Activated CD4-positive, alpha-beta T cell treated with anti-CD3 and anti-CD28 coated beads, Interleukin-2, amount 50 U/mL, for 16 hours (primary cell): ENCODE results near the gene FLAD1.

ENCODE experiments used
- DNase-seq: peaks from one replicate; pipeline ENCODE4 v3.0.0-alpha.2; 2020

The FLAD1 gene

DNA sequence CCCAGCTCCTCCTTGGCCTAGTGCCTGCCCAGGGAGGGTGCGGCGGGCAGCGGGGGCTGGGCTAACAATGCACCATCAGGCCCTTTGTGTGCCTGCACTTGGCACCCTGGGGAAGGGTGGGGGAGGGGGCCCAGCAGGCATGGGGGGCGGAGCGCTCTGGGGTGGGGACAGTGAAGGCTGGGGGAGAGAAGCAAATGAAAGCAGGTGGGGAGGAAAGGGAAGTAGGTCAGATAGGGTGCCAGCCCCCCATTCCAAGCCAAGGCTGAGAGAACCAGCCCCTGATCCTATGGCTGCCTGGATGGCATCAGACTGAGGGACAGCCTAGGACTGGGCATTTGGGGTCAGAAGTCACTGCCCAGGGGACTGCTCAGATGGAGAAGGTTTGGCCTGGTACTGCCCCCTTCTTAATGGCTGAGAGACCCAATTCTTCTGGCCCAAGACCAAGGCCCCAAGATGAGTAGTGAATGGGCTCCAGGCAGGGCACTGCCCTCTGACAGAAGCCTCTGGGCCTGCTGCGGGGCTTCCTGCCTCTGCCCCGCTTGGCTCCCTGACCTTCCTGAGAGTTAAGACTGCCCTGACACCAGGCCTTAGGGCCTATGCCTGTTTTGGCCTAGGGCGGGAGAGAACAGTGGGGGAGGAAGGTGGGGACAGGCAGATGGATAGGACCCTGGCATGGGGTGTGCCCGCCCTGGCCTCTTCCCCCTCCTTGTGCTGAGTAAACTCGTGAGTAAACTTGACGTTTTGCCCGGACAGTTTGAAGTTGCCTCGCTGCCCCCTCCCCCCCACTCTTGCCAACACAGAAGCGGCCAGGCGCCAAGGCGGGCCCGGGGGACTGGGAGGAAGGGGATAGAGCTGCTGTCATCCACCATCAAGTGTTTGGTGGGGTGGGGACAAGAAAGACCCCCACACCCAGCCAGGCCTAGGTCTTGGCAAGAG lies 22.2 kb downstream of the FLAD1 start:
- DNase-seq, result no peak

DNA sequence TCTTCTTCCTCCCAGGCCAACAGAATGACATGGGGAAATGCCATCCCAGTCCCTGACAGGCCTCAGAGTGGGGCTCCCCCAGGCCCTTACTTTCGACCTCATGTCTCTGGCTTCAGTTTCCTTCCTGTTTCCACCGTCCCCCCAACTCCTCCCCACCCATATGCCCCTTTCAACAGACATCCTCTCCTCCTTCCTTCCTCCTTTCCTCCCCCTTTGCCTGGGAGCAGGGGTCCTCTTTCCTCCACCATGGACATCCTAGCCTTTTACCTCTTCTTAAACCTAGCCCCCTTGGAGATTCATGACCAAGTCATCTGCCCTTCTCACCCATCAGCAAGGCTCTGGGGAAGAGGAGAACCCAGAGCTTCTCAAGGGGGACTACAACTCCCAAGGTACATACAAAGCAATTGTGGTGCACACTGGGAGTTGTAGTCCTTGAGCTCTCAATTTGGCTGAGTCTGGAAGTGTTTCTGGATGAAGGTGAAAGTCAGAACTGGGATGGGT lies 23.5 kb downstream of the FLAD1 start:
- peak; percentile 74 for DNase-seq

DNA sequence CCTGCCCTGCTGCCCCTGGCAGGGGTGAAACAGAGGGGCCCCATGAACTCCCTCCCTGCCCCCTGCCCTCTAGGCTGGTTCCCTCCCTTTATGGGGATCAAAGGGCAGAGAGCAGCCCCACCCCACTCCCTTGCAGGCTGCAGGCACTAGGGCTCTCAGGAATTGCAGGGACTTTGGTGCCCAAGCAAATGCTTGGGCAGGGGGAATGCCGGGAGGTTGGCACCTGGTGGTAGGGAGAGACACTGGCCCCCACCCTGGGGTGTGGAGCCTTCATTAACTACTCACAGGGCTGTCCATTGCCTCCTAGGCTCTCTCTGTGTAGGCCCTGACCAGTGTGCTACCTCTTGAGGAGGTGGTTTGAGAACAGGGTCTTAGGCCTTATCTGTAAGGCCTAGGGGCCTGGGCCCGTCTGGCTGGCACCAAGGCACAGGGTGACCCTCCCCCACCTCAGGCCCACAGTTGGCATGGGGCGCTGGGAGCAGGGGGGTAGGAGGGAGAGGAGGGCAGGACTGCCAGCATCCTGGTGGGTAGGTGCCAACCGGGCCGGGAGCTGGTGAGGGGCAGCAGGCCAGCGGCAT lies 24.2 kb downstream of the FLAD1 start:
- no peak for DNase-seq

DNA sequence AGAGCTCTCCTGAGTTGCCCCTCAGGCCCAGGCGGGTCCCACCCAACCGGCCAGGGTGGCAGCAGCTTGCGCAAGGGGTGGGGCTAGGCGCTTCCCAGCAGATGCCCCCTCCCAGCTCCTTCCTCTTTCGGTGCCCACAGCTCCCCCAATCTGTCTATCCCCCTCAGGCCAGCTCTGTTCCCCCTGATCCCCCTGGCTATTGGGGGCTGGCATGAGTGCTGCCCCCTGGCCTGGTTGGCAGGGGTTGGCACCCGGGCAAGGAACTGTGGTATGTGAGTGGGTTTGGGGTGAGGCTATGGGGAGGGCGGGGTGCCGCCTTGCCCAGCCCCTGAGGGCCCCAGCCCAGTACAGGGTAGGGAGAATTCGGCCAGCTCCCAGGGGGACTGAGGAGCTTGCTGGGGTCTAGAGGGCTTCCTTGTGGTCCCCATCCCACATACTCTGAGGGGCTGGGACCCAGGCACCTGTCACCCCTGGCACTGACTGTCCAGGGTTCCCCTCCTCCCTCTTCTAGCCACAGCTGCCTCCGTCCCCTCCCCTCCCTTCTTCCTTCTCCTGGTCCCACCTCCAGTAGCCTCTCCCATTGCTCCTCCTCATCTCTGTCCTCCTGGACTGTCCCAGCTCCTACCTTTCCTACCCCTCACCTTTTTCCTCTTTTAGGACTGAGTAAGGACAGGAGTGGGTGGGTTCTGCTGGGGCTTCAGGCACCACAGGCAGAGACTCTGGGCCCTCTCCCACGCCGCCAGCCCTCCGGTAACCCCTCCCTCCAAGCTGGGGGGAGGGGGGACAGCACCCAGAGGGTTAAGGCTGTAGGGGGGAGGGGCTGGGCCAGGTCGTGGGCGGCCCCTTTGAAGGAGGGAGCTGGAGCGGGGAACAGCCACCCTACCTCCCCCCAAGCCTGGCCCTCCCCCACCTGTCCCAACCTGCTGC lies 25.1 kb downstream of the FLAD1 start:
- peak; percentile 86 for DNase-seq

DNA sequence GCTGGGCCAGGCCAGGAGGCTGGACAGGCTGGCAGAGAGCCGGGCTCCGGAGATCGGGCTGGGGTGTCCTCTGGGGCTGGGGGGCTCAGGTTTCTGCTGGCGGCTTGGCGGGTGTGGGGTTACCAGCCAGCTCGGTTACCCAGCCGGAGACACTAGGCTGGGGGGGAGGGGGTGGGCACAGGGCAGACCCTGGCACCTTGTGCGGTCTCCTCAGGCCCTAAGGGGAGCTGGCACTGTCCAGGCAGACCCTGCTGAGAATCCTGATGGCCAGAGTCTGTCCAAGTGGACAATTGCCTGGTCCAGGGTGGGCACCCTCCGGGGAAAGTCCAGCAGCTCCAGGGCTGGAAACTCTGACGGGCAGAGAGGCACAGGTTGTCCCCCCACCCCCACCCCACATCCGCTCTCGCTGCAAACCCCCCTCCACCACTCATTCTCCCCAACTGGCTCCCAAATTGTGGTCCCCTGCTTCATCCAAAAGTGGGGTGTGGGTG lies 26.1 kb downstream of the FLAD1 start:
- DNase-seq, result no peak

DNA sequence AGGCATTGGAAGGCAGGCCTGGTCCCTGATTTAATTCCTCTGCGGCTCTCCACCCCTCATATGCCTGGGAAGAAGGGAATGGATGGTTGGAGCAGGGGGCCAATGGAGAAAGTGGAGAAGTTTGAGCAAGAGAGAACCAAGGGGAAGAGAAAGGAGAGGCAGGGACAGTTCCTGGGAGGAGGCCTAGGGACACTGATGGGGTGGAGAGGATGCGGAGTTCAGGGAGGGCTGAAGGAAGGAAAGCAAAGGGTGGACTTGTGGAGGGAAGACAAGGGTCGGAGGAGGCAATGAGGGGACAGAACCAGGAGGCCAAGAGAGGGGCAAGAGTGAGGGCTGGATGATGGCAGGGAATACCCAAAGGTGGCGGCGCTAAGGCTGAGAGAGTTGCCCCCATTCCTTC lies 26.6 kb downstream of the FLAD1 start:
- no peak for DNase-seq

DNA sequence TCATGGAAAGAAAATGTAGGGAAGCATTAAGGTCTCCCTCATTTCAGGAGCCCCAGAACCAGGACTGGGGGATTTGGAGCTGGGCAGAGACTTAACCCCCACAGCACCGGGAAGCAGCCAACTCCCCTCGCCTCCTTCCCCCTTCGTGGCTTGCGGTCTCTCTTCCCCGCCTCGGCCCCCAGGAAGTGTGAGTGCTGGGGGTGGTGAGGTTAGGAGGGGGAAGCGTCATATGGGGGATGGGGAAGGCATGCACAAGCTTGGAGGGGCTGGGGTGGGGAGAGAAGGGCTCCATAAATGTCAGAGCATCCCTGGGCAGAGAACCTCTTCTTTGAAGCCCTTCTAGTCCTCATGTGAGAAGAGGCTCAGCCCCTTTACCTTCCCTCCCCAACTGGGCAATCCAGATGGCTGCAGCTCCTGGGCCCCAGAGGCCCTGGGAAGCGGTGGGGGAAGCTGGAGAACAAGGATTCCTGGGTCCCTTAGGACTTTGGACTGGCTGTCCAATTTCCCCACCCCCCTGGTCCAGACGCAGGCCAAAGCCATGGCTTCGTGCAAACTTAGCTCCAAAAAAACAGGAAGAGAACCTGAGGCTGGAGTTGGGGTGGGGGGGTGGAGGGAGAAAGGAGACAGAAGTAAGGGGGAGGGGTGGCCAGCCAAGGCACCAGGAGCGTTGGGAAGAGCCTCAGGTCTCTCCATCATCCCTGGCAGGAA lies 27.2 kb downstream of the FLAD1 start:
- peak; percentile 66 for DNase-seq

DNA sequence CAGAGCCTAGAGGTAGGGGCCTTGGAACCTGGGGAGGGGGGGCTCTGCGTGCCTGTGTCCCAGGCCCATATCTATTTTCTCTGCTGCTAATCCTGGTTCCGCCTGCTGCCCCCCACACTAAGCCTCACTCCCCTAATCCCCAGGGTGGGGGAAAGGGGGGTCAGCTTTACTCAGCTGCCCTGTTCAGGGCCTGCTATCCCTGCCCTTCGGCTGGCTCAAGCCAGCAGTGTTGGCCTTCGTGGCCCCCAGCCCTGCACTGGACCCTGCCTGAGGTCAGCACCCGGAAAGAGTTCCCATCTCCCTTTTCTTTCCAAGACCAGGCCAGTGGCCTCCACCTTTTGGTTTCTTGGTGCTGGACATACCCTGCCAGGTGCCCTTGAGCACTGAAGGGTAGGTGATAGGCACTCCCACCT lies 27.9 kb downstream of the FLAD1 start:
- no peak for DNase-seq

DNA sequence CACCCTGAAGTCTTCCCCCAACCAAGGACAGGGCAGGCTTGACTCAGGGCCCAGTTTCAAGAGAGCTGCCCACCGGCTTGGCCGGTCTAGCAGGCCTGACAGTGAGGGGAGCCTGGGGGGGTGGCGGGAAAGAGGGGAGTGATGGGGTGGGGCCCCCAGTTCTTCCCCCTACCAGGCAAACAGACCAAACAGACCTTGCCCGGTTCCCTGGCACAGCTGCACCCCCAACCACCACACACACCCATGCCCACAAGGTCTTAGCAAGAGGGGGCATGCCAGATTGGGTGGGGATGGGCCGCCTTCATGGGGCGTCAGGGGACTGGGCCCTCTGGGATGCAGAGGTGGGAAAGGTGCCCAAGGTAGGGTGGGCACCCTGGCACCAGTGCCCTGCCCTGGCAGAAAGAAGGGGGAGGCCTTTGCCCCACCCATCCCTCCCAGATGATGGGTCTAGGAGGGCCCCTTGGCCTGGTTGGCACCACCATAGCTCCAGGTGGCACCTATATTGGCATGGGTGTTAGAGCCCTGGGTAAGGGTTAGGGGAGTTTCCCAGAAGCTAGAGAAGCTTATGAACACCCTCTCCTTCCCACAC lies 28.4 kb downstream of the FLAD1 start:
- DNase-seq, result no peak

DNA sequence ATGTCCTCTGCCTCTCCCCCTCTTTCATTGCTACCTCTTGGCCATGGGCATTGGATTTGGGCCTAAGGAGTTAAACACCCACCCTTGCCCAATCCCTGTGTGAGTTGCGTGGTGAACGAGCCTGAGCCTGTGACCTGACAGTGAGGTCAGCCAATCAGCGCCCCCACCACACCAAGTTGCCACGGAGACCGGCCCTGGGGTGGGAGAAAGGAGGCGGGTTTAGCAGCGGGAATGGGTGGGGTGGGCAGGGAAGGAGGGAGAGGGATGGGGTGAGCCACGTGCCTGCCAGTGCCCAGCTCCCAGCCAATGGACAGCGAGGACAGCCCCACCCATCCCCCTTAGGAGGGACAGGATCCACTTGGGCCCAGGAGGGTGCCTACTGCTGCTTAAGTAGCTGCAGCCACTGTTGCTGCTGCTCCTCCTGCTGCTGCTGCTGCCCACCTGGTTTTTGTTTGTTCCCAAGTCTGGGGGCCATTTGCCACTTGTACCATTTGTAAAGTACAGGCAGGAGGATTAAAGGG lies 28.9 kb downstream of the FLAD1 start:
- peak; percentile 72 for DNase-seq

DNA sequence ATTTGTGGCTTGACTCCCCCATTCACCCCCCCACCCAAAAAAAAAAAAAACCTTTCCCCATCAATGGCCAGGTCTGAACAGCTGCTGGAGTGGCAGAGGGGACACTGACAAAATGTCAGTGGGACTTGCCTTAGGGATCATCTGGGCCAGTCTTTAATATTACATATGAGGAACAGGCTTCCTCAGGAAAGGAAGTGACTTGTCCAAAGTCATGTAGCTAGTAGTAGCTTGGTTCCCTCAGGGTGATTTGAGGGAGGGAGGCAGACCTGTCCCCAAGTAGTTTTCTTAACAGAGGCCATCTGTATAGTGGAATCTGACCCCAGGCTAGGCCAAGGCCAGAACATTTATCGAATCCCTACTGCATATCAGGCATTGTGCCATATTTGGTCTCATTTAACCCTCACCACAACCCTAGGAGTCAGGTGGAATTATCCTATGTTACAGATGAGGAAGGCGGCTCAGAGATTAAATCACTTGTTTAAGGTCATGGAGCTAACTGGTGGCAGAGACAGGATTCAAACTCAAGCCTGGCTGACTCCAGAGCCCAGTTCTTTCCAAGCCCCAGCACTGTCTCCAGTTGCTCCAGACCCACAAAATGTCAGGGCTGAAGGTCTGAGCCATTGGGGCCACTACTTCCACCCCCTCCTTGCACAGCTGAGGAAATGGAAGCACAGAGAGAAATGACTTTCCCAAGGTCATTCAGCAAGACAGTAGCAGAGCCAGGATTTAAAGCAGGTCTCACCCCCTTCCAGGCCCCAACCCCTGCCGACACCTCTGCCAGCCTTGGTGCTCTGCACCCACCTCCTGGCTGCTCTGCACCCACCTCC lies 29.8 kb downstream of the FLAD1 start:
- DNase-seq, result no peak

DNA sequence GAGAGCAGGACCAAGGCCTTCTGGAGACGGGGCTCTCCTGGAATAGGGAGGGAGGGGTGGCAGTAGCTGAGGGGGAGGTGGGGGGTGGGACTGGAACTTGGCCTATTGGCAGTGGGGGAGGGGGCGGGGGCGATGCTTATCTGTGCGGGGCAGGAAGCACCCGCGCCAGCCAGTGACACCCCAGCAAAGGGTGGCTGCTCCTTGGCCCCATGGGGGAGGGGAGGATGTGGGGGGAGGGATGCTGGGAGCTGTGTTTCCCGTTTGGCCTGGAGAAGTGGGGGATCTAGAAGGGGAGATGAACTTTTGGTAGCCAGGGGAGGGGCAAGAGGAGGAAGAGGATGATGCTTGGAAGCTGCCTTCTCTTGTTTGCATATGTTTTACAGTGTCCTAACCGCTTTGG lies 30.5 kb downstream of the FLAD1 start:
- DNase-seq, result no peak

DNA sequence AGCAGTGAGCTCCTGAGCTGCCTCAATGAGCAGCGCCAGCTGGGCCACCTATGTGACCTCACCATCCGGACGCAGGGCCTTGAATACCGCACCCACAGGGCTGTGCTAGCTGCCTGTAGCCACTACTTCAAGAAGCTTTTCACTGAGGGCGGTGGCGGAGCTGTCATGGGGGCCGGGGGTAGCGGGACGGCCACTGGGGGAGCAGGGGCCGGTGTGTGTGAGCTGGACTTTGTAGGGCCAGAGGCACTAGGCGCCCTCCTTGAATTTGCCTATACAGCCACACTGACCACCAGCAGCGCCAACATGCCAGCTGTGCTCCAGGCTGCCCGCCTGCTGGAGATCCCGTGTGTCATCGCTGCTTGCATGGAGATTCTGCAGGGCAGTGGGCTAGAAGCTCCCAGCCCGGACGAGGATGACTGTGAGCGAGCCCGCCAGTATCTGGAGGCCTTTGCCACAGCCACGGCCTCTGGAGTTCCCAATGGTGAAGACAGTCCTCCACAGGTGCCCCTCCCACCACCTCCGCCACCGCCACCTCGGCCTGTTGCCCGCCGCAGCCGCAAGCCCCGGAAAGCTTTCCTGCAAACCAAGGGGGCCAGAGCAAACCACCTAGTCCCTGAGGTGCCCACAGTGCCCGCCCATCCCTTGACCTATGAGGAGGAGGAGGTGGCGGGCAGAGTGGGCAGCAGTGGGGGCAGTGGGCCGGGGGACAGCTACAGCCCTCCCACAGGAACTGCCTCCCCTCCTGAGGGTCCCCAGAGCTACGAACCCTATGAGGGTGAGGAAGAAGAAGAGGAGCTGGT lies 31.8 kb downstream of the FLAD1 start:
- no peak for DNase-seq

DNA sequence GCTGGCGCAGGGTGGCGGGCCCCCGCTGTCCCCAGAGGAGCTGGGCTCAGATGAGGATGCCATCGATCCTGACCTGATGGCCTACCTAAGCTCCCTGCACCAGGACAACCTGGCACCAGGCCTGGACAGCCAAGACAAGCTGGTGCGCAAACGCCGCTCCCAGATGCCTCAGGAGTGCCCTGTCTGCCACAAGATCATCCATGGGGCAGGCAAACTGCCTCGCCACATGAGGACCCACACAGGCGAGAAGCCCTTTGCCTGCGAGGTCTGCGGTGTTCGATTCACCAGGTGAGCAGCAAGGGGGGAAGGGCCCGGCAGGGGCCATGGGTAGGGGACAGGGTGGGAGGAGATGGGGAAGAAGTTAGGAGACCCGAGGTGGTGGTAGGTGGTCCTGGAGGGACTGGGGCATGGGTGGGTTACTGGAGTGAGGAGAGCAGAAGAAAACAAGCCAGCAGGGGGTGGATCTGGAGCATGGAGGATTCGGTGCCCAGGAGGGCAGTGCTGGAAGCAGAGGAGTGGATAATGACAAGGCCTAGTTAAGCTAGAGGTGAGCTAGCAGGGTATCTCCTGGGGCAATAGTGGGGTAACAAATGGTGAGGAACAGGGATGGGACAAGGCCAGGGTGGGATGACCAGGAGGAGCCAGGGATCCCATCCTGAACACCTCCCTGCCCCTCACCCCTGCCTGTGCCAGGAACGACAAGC lies 32.5 kb downstream of the FLAD1 start:
- no peak for DNase-seq

DNA sequence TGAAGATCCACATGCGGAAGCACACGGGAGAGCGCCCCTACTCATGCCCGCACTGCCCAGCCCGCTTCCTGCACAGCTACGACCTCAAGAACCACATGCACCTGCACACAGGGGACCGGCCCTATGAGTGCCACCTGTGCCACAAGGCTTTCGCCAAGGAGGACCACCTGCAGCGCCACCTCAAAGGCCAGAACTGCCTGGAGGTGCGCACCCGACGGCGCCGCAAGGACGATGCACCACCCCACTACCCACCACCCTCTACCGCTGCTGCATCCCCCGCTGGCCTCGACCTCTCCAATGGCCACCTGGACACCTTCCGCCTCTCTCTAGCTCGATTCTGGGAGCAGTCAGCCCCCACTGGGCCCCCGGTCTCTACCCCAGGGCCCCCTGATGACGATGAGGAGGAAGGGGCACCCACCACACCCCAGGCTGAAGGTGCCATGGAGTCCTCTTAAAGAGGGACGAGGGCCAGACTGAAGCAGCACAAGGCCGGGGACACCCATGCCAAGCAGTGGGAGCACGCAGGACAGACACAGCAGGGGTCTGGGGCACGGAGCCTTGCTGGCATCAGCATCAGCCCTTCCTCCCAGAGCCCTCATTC lies 33.2 kb downstream of the FLAD1 start:
- DNase-seq, result no peak

DNA sequence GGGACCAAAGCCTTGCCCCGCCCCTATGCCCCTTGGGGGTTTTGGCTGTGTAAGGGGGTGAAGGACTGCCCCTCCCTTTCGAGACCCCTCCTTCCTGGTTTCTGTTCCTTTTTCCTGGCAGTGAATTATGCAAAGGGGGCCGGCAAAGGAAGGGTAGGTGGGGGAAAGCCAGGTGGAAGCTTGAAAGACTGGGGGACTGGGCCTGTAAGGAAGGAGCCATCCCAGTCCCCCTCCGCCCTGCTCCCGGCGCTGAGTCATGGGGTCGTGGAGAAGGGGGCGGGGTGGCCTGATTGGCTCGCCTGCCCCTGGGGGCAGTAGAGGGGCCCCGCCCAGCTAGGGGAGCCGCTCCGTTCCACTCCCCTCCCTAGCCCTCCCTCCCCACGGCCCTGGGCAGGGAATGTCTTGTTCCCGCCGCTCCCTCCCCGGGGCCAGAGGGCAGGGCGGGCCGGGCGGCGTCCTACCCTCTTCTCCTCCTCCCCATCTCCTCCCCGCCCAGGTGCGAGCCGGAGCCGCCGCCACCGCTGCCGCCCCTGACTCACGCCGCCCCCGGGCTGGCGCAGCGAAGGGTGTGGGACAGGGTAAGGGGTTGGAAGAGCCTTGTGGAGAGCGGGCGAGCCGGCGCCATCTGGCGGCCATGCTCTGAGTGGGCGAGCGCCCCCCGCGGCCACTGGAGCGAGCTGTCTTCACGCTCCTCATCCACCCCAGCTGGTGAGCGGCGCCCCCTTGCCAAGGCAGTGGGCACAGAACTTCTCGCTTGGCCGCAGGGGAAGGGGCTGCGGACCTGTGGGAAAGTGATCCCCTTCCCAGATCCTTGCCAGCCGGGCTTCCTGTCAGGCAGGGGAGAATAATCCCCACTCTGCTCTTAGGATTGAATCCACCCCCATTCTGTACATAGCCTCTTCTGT lies 34.1 kb downstream of the FLAD1 start:
- DNase-seq, result peak; percentile 90

DNA sequence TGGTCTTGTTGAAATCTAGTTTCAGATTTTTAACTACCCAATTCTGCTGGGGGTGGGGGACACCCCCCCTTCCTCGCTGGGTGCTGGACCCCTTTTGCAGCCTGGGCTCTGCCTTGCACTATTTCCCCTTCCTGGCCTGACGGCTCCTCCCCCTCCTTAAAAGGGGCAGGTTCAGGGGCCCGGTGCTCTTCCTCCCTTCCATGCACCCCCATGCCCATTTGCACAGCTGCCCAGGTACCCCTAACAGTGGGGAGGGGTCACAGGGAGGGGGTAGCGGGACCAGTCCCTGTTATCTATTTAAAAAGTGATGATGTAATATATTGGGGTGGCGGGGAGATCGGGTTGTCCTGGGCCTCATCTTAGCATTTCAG lies 34.8 kb downstream of the FLAD1 start:
- DNase-seq, result no peak
